Muscle layer of colon (tissue), 2 donors: Measurements from ENCODE around the gene TMEM229B.

ENCODE experiments used
- H3K27ac ChIP-seq: one replicate; pipeline ENCODE4 v1.7.0; 2013; ENCODE audit warnings: low read depth, mild to moderate bottlenecking, low read length, moderate library complexity
- H3K27me3 ChIP-seq, 2 donors: one replicate each; pipeline ENCODE4 v1.7.0; 2013; ENCODE audit warnings: low read length in 2 of 2, mild to moderate bottlenecking in 2 of 2; ENCODE audit not compliant: insufficient read depth in 2 of 2, control insufficient read depth in 1 of 2
- H3K36me3 ChIP-seq: one replicate; pipeline ENCODE4 v1.7.0; 2013; ENCODE audit warnings: mild to moderate bottlenecking, low read length; ENCODE audit not compliant: insufficient read depth
- H3K4me1 ChIP-seq: one replicate; pipeline ENCODE4 v1.7.0; 2013; ENCODE audit warnings: mild to moderate bottlenecking, low read length; ENCODE audit not compliant: insufficient read depth
- H3K4me3 ChIP-seq, 2 donors: one replicate each; pipeline ENCODE4 v1.7.0; 2013; ENCODE audit warnings: low read length in 2 of 2, low read depth in 1 of 2, mild to moderate bottlenecking in 1 of 2, moderate library complexity in 1 of 2
- H3K9ac ChIP-seq: one replicate; pipeline ENCODE4 v1.7.0; 2013; ENCODE audit warnings: low read length
- H3K9me3 ChIP-seq: one replicate; pipeline ENCODE4 v1.7.0; 2013; ENCODE audit warnings: mild to moderate bottlenecking, low read length
- donor health status: abdominal sarcoma.
- donor health status: Adenocarcinoma of cecum.

Gene TMEM229B

DNA sequence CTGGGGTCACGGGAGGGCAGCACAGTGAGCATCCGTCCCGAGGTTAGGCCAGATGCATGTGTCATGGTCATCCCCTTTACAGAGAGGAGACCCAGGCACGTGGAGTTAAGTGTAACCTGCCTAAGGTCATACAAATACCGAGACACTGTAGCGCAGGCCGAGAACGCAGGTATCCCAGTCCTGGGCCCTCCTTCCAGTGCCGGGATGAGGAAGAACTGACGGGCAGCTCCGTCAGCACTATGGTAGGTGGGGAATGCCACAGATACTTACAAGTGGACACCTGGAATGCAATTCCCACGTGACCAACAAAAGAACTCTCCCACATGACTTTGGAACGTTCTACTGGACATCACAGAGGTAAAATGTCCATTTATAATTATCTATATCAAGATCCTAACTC lies 8.7 kb upstream of the TMEM229B start:
- no peaks in the 10 kb centered on the region for H3K9me3 ChIP-seq
- H3K4me3 ChIP-seq = no peak overlapping the region
- no peaks in the 10 kb centered on the region for H3K36me3 ChIP-seq
- no peak overlapping the region for H3K27ac ChIP-seq
- H3K9ac ChIP-seq = no peak overlapping the region
- no peaks in the 10 kb centered on the region for H3K27me3 ChIP-seq
- H3K4me1 ChIP-seq = no peaks in the 10 kb centered on the region

DNA sequence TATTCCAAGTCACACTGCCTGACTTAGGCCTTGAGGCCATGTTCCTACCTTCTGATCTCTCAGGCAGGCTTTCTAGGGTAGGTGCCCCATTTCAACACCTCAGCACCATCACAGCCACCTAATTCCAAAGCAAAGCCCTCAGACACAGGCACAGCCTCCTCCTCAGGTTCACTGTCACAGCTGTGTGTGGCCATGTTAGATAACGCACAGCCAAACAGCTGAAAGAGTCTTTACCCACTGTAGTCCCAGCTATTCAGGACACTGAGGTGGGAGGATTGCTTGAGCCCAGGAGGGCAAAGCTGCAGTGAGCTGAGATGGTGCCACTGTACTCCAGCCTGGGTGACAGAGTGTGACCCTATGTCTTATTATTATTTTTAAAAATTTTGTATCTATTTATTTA lies 7.3 kb upstream of the TMEM229B start:
- no peaks in the 10 kb centered on the region for H3K36me3 ChIP-seq
- H3K27ac ChIP-seq = no peak overlapping the region
- H3K9ac ChIP-seq = no peak overlapping the region
- H3K27me3 ChIP-seq = no peaks in the 10 kb centered on the region
- H3K4me1 ChIP-seq = no peaks in the 10 kb centered on the region
- H3K4me3 ChIP-seq = no peak overlapping the region
- no peaks in the 10 kb centered on the region for H3K9me3 ChIP-seq

GRCh38 chr14:67493092-67493717 lies 4.7 kb upstream of the TMEM229B start:
- H3K4me1 ChIP-seq = no peaks in the 10 kb centered on the region
- no peak overlapping the region for H3K4me3 ChIP-seq
- H3K27ac ChIP-seq = no peak overlapping the region
- no peaks in the 10 kb centered on the region for H3K9me3 ChIP-seq
- no peak overlapping the region for H3K9ac ChIP-seq
- no peaks in the 10 kb centered on the region for H3K27me3 ChIP-seq
- no peaks in the 10 kb centered on the region for H3K36me3 ChIP-seq

DNA sequence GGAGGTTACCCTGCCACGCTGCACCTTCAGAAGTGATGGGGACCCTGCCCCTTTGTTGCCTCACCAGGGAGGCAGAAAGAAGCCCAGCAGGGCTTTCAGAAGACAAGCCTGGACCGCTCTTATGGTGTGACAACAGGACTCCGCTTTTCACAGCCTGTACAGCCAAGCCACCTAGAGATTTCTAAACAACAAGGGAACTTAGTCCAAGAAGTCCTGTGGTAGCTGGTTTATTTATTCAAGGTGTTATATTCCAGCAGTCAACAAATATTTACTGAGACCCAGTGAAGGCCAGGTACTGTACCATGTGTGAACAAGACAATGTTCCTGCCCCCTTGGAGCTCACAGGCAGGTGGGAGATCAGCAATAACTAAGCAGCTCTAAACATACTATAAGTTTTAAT lies 4.0 kb upstream of the TMEM229B start:
- Histone ChIP-seq H3K9ac (no peak overlapping the region), H3K36me3 (no peaks in the 10 kb centered on the region), H3K4me1 (no peaks in the 10 kb centered on the region), H3K4me3 (no peak overlapping the region), H3K9me3 (no peaks in the 10 kb centered on the region), H3K27me3 (no peaks in the 10 kb centered on the region), H3K27ac (no peak overlapping the region)

GRCh38 chr14:67491741-67492507 lies 3.4 kb upstream of the TMEM229B start:
- Histone ChIP-seq H3K4me1 (no peaks in the 10 kb centered on the region), H3K9me3 (no peaks in the 10 kb centered on the region), H3K4me3 (no peak overlapping the region), H3K36me3 (no peaks in the 10 kb centered on the region), H3K27me3 (no peaks in the 10 kb centered on the region), H3K27ac (no peak overlapping the region), H3K9ac (no peak overlapping the region)

- no peaks in the 10 kb centered on the region for H3K9me3 ChIP-seq
- no peak overlapping the region for H3K4me3 ChIP-seq
- H3K36me3 ChIP-seq = no peaks in the 10 kb centered on the region
- no peaks in the 10 kb centered on the region for H3K27me3 ChIP-seq
- no peak overlapping the region for H3K27ac ChIP-seq
- no peaks in the 10 kb centered on the region for H3K4me1 ChIP-seq
- H3K9ac ChIP-seq = no peak overlapping the region
Measured at GRCh38 chr14:67491285-67491684, 2.8 kb upstream of the TMEM229B start.

- no peak overlapping the region for H3K4me3 ChIP-seq
- H3K27ac ChIP-seq = no peak overlapping the region
- H3K9me3 ChIP-seq = no peaks in the 10 kb centered on the region
- H3K27me3 ChIP-seq = no peaks in the 10 kb centered on the region
- no peak overlapping the region for H3K9ac ChIP-seq
- H3K4me1 ChIP-seq = no peaks in the 10 kb centered on the region
- H3K36me3 ChIP-seq = no peaks in the 10 kb centered on the region
Measured at GRCh38 chr14:67490196-67490595, 1.7 kb upstream of the TMEM229B start.

- H3K9me3 ChIP-seq = no peaks in the 10 kb centered on the region
- H3K36me3 ChIP-seq = no peaks in the 10 kb centered on the region
- H3K4me1 ChIP-seq = no peaks in the 10 kb centered on the region
- H3K9ac ChIP-seq = no peak overlapping the region
- H3K27ac ChIP-seq = no peak overlapping the region
- no peaks in the 10 kb centered on the region for H3K27me3 ChIP-seq
- H3K4me3 ChIP-seq = no peak overlapping the region
Measured at GRCh38 chr14:67487332-67487731, 1.2 kb downstream of the TMEM229B start.

- Histone ChIP-seq H3K27ac (no peak overlapping the region), H3K9ac (no peak overlapping the region), H3K4me3 (no peak overlapping the region)
Measured at GRCh38 chr14:67486890-67487289, 1.6 kb downstream of the TMEM229B start.

GRCh38 chr14:67485501-67486095 lies 2.9 kb downstream of the TMEM229B start:
- H3K9ac ChIP-seq = no peak overlapping the region
- no peaks in the 10 kb centered on the region for H3K27me3 ChIP-seq
- H3K36me3 ChIP-seq = no peaks in the 10 kb centered on the region
- no peak overlapping the region for H3K4me3 ChIP-seq
- H3K9me3 ChIP-seq = no peaks in the 10 kb centered on the region
- H3K27ac ChIP-seq = no peak overlapping the region
- H3K4me1 ChIP-seq = no peaks in the 10 kb centered on the region

More at GRCh38 chr14:67486890-67487289, 1.6 kb downstream of the TMEM229B start:
- Histone ChIP-seq H3K27me3 (no peaks in the 10 kb centered on the region), H3K4me1 (no peaks in the 10 kb centered on the region), H3K36me3 (no peaks in the 10 kb centered on the region), H3K9me3 (no peaks in the 10 kb centered on the region)

DNA sequence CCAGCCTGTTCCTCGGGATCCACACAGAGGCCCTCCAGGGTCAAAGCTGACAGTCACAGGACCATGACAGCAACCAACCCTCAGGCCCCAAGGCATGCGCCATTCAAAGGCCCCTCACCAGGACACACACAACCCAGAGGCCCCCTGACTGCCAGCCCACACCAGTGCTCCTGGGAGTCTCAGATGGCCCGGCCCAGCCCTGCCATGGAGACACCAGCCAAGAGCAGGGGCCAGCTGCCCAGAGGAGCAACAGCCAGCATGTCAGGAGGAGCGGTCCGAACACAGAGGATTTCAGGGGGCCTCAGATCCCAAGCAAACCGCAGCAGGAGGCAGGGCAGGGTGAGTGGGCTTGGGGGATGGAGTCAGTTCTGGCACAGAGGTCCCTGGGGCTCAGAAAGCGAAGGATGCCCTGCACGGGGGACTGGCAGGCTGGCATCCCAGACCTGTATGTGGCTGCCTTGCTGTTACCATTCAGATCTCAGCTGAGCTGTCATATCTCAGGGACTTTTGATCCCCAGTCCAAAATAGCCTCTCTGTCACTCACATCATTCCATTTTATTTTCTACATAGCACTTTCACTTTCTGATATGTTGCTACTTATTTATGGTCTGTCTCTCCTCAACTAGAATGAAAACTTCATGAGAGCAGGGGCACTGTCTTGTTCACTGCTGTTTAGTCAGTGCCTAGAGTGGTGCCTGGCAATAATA lies 4.8 kb downstream of the TMEM229B start:
- H3K27ac ChIP-seq = no peak overlapping the region
- no peak overlapping the region for H3K4me3 ChIP-seq
- no peaks in the 10 kb centered on the region for H3K36me3 ChIP-seq
- no peaks in the 10 kb centered on the region for H3K9me3 ChIP-seq
- H3K9ac ChIP-seq = no peak overlapping the region
- H3K27me3 ChIP-seq = no peaks in the 10 kb centered on the region
- H3K4me1 ChIP-seq = no peaks in the 10 kb centered on the region
